Measurements from ENCODE around the gene MRFAP1L1. TPM values are rescaled to one million over a fixed set of nuclear protein-coding genes. Genes with fewer than 3 reads are reported as not detected.

Gene MRFAP1L1
- total and polyA plus RNA-seq, 10 of the 15 experiments (the other 5 are each of a cell fraction or from before 2014, with no cell fraction given) = 30.6 to 85.1 (median 52.9) TPM

- no peak for TF ChIP-seq ZNF592 (IDR thresholded peaks at IDR 0.05)
- 0 out of 2 replicates have a peak, but pooled peaks have one; percentile 24 for TF ChIP-seq E2F4 (IDR thresholded peaks at IDR 0.05; ENCODE audit: low read depth, low read length)
- TF ChIP-seq POLR2AphosphoS5 (IDR thresholded peaks at IDR 0.05; ENCODE audit: low read length) = peak; percentile 85
- TF ChIP-seq PRDM15 (CRISPR knock-in tag; IDR thresholded peaks at IDR 0.05) = no peak
- peak; percentile 4 for TF ChIP-seq USF1 (IDR thresholded peaks at IDR 0.05; ENCODE audit: borderline replicate concordance, extremely low read length, insufficient read depth, low read depth, low read length)
- peak; percentile 43 for TF ChIP-seq RUNX3 (IDR thresholded peaks at IDR 0.05; ENCODE audit: low read length)
- no peak for TF ChIP-seq ZNF384 (IDR thresholded peaks at IDR 0.05; ENCODE audit: borderline replicate concordance, low read depth, low read length)
- peak; percentile 87 for TF ChIP-seq RELB (IDR thresholded peaks at IDR 0.05; ENCODE audit: low read depth)
- no peak for TF ChIP-seq SUZ12 (IDR thresholded peaks at IDR 0.05; ENCODE audit: unreplicated experiment)
- TF ChIP-seq TCF12 (IDR thresholded peaks at IDR 0.05; ENCODE audit: low read depth, low read length) = peak; percentile 65; the same call in 1 of the 2 replicates
- no peak for TF ChIP-seq HDGF (IDR thresholded peaks at IDR 0.05)
- TF ChIP-seq BACH1 (IDR thresholded peaks at IDR 0.05; ENCODE audit: borderline replicate concordance) = no peak
- TF ChIP-seq RCOR1 (conservative IDR thresholded peaks at IDR 0.05; ENCODE audit: low read depth, low read length) = no peak
- TF ChIP-seq ELK1 (IDR thresholded peaks at IDR 0.05; ENCODE audit: low read depth, low read length) = no peak
Measured at GRCh38 chr4:6709230-6710114, at the start of gene MRFAP1L1 (continued).

Measured in GM12878 (cell line).